Psoas muscle (tissue), 8 donors: ENCODE measurements around the gene BID. TPM values are rescaled to one million over a fixed set of nuclear protein-coding genes. Genes with fewer than 3 reads are reported as not detected.

Experiments used
- ATAC-seq, 4 donors: fragments of 200-7000 bp; cut with Tn5 transposase; one replicate each; pipeline ENCODE4 v1.9.1; 2020; ENCODE audit warnings: moderate library complexity in 3 of 4, mild to moderate bottlenecking in 2 of 4
- DNase-seq, 2 donors: peaks; one replicate each; pipeline ENCODE4 v3.0.0-alpha.2; 2020
- H3K27ac ChIP-seq: fragments of 200-600 bp; one replicate; pipeline ENCODE4 v1.8.0; 2022
- H3K27me3 ChIP-seq, 3 donors: fragments of 200-600 bp in 1 of 3; one replicate each; pipeline versions ENCODE4 v1.6.1 to v1.8.0; 2013 to 2022; ENCODE audit warnings: low read length in 2 of 3, mild to moderate bottlenecking in 2 of 3, moderate library complexity in 1 of 3; ENCODE audit not compliant: insufficient read depth in 3 of 3
- H3K36me3 ChIP-seq, 2 donors: fragments of 200-600 bp in 1 of 2; one replicate each; pipeline versions ENCODE4 v1.6.1 to v1.8.0; 2013 to 2022; ENCODE audit warnings: low read depth in 1 of 2, mild to moderate bottlenecking in 1 of 2, moderate library complexity in 1 of 2; ENCODE audit not compliant: insufficient read depth in 1 of 2
- H3K4me1 ChIP-seq: fragments of 200-600 bp; one replicate; pipeline ENCODE4 v1.8.0; 2022
- H3K4me3 ChIP-seq: fragments of 200-600 bp; one replicate; pipeline ENCODE4 v1.8.0; 2022; ENCODE audit warnings: mild to moderate bottlenecking
- H3K9me3 ChIP-seq: fragments of 200-600 bp; one replicate; pipeline ENCODE4 v1.8.0; 2022
- WGBS, 3 donors: extraction: QIAGEN DNeasy Blood & Tissue Kit; methylation state at CpG; one replicate each; pipeline versions ENCODE4 v1.1.6 to v1.1.7; 2013; 5-methylcytosine and 5-hydroxymethylcytosine counted together
- intact Hi-C, 2 donors: fragments of 100-400 bp; cut with DNase I; formaldehyde crosslinking; loops; one replicate each; pipeline versions ENCODE4 v1.11.0 to v1.14.2; 2022
- polyA plus RNA-seq, 3 donors: library from polyadenylated mRNA; stranded (reverse); fragments of 200-250 nt; gene quantifications; one replicate each; pipeline ENCODE4 v1.2.3, GENCODE V29; 2013
- total RNA-seq, 4 donors: library from RNA; stranded (reverse); fragmentation: NEBNext Ultra II Directional in 2 of 4; extraction: Animal tissue kit (Norgen Biotek cat#: 25700) in 2 of 4; gene quantifications; one replicate each; pipeline versions ENCODE4 v1.2.1 to v1.2.4, GENCODE V29; 2021 to 2023
- TF ChIP-seq, protein P1 (sequence below): fragments of 200-600 bp; IDR thresholded peaks from one replicate; pipeline ENCODE4 v1.8.0; 2022; ENCODE audit warnings: antibody characterized with exemption
- donor health status: healthy with polysubstance abuse.
- donor health status: DM: no; HTN: no; CAD: no; lungs with moderate emphysema.
- donor health status: Bipolar disorder and iron deficiency.
- donor health status: healthy.
- donor health status: DM: yes; HTN: yes; CAD: no.
- donor health status: DM: no; HTN: no; CAD: no.
- donor health status: DM: no; HTN: no; CAD: no.
- donor health status: DM: yes; HTN: yes; CAD: no.

Gene BID
- total and polyA plus RNA-seq, 7 donors: 5.6 to 27.4 (median 9.9) TPM

GRCh38 chr22:17707526-17707925 is 66.7 kb downstream of the BID start:
- Histone ChIP-seq H3K36me3 (peaks cover 0 to 67% of the 10 kb centered on the region in 2 donors), H3K4me1 (peaks cover 3% of the 10 kb centered on the region), H3K4me3 (peak overlapping the region; percentile 22), H3K27me3 (no peaks in the 10 kb centered on the region), H3K27ac (no peak overlapping the region), H3K9me3 (no peaks in the 10 kb centered on the region)
- no peak for DNase-seq
- TF ChIP-seq, protein P1, sequence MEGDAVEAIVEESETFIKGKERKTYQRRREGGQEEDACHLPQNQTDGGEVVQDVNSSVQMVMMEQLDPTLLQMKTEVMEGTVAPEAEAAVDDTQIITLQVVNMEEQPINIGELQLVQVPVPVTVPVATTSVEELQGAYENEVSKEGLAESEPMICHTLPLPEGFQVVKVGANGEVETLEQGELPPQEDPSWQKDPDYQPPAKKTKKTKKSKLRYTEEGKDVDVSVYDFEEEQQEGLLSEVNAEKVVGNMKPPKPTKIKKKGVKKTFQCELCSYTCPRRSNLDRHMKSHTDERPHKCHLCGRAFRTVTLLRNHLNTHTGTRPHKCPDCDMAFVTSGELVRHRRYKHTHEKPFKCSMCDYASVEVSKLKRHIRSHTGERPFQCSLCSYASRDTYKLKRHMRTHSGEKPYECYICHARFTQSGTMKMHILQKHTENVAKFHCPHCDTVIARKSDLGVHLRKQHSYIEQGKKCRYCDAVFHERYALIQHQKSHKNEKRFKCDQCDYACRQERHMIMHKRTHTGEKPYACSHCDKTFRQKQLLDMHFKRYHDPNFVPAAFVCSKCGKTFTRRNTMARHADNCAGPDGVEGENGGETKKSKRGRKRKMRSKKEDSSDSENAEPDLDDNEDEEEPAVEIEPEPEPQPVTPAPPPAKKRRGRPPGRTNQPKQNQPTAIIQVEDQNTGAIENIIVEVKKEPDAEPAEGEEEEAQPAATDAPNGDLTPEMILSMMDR: no peak
- intact Hi-C loops: no loop called here
- 67 to 68% (median 68%) methylated on average over 3 of the region's 3 CpGs for WGBS, 3 donors
- ATAC-seq: no peak

DNA sequence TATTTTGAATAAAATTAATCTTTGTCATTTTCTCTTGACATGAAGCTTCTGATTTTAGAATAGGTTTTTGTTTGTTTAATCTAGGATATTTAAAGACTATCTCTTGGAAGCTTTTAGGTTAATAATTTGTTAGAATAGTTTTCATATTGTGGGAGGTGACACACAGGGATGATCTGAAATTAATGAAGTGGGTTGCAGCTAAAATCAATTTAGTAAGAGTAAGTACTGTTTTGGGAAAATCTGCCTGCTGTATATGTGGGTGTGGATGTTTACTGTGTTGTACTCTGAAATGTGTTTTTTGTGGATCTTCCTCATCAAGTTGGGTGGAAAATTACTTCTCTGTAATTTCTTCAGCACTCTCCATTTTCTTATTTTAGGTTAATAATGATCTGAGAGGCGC is 67.3 kb downstream of the BID start:
- ATAC-seq (no peak), DNase-seq (no peak)
- no peaks in the 10 kb centered on the region for H3K27me3 ChIP-seq
- peaks cover 3% of the 10 kb centered on the region for H3K4me1 ChIP-seq
- H3K4me3 ChIP-seq: peak overlapping the region; percentile 22
- TF ChIP-seq, protein P1: no peak
- H3K9me3 ChIP-seq: no peaks in the 10 kb centered on the region
- intact Hi-C loops: no loop called here
- 88 to 100% (median 89%) methylated on average over 1 of the region's 1 CpG for WGBS, 3 donors
- peak overlapping the region; percentile 19 for H3K27ac ChIP-seq
- H3K36me3 ChIP-seq: peaks cover 0 to 71% of the 10 kb centered on the region in 2 donors

- TF ChIP-seq, protein P1: no peak
- no peaks in the 10 kb centered on the region for H3K27me3 ChIP-seq
- peak overlapping the region; percentile 19 for H3K27ac ChIP-seq
- no peak for DNase-seq
- H3K4me3 ChIP-seq: peak overlapping the region; percentile 22
- intact Hi-C loops: no loop called here
- peaks cover 3% of the 10 kb centered on the region for H3K4me1 ChIP-seq
- peaks cover 0 to 68% of the 10 kb centered on the region in 2 donors for H3K36me3 ChIP-seq
- ATAC-seq: peak; percentile 74 to 93 (median 83)
- H3K9me3 ChIP-seq: no peaks in the 10 kb centered on the region
- 69 to 73% (median 73%) methylated on average over 9 of the region's 9 CpGs for WGBS, 3 donors
Observed at GRCh38 chr22:17705951-17706900, 68.0 kb downstream of the BID start.

DNA sequence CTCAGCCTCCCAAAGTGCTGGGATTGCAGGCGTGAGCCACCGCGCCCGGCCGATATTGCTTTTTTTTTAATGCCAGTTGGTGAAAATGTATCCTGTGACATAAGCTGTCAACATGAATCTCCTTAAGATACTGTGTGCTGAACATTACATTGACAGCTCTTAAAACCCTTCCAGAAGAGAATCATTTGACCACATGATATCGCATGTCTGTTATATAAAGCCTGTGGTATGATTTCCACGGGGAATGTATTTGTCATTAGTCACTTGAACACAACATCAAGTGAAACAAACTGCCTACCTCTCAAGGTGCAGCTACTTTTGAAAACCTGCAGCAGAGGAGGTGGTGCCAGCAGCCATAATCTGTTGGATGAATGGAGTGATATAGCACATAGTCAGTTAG is 68.7 kb downstream of the BID start:
- peaks cover 0 to 67% of the 10 kb centered on the region in 2 donors for H3K36me3 ChIP-seq
- no peak overlapping the region for H3K27ac ChIP-seq
- DNase-seq (no peak), ATAC-seq (peak in 3 of 4 donors; percentile 8 to 79 (median 46))
- WGBS, 3 donors: 87 to 89% (median 88%) methylated on average over 7 of the region's 7 CpGs
- H3K4me1 ChIP-seq: peaks cover 3% of the 10 kb centered on the region
- no peaks in the 10 kb centered on the region for H3K27me3 ChIP-seq
- no peaks in the 10 kb centered on the region for H3K9me3 ChIP-seq
- no peak overlapping the region for H3K4me3 ChIP-seq
- intact Hi-C loops: no loop called here
- TF ChIP-seq, protein P1: no peak
